CD14-positive monocyte (primary cell): ENCODE measurements around the gene ZNF296. TPM values are rescaled to one million over a fixed set of nuclear protein-coding genes. Genes with fewer than 3 reads are reported as not detected.

Source experiments
- DNase-seq, 3 donors: peaks; one replicate each; pipeline ENCODE4 v3.0.0-alpha.2; 2011 to 2022
- H2AFZ ChIP-seq: 2 replicates; pipeline ENCODE4 v1.6.0; 2012; ENCODE audit warnings: mild to moderate bottlenecking, low read depth, low read length, inconsistent platforms; ENCODE audit not compliant: insufficient read depth, poor library complexity, severe bottlenecking
- H3K27ac ChIP-seq, 2 donors: 1 replicate in 1 of 2; 2 replicates in 1 of 2; pipeline ENCODE4 v1.5.1; 2012 to 2013; ENCODE audit warnings: low read length in 2 of 2, control low read depth in 1 of 2, inconsistent platforms in 1 of 2, low read depth in 1 of 2, mild to moderate bottlenecking in 1 of 2
- H3K27me3 ChIP-seq, 2 donors: one replicate each; pipeline versions ENCODE4 v1.6.0 to v1.6.1; 2011 to 2013; ENCODE audit warnings: low read length in 2 of 2; ENCODE audit not compliant: control insufficient read depth in 2 of 2, insufficient read depth in 2 of 2
- H3K36me3 ChIP-seq, 2 donors: replicated peaks in 1 of 2; 1 replicate in 1 of 2; 2 replicates in 1 of 2; pipeline versions ENCODE4 v1.5.1 to v1.6.1; 2012 to 2013; ENCODE audit warnings: low read length in 2 of 2, control low read depth in 1 of 2, inconsistent platforms in 1 of 2, mild to moderate bottlenecking in 1 of 2; ENCODE audit not compliant: insufficient read depth in 2 of 2, control insufficient read depth in 1 of 2
- H3K4me1 ChIP-seq, 2 donors: 1 replicate in 1 of 2; 2 replicates in 1 of 2; pipeline versions ENCODE4 v1.5.1 to v1.6.1; 2012 to 2013; ENCODE audit warnings: low read length in 2 of 2, control low read depth in 1 of 2, inconsistent platforms in 1 of 2, mild to moderate bottlenecking in 1 of 2, moderate library complexity in 1 of 2; ENCODE audit not compliant: insufficient read depth in 2 of 2, control insufficient read depth in 1 of 2
- H3K4me2 ChIP-seq: replicated peaks from 2 replicates; pipeline ENCODE3; 2012; ENCODE audit warnings: low read length, moderate library complexity, mild to moderate bottlenecking; ENCODE audit not compliant: poor library complexity, severe bottlenecking; ENCODE audit errors: extremely low read depth
- H3K4me3 ChIP-seq, 3 experiments: fragments of 200-600 bp in 1 of 3; sonication (generic) in 1 of 3; replicated peaks in 1 of 3; 1 replicate in 2 of 3; 2 replicates in 1 of 3; pipeline ENCODE4 v1.5.1; 2011 to 2013; ENCODE audit warnings: low read length in 3 of 3, mild to moderate bottlenecking in 3 of 3, control low read depth in 2 of 3, low read depth in 2 of 3, inconsistent platforms in 1 of 3, moderate library complexity in 1 of 3
- H3K79me2 ChIP-seq: 2 replicates; pipeline ENCODE4 v1.6.0; 2012; ENCODE audit warnings: mild to moderate bottlenecking, control low read depth, inconsistent platforms, low read length, moderate library complexity; ENCODE audit not compliant: insufficient read depth
- H3K9ac ChIP-seq: 2 replicates; pipeline ENCODE4 v1.6.0; 2017; ENCODE audit warnings: low read length, mild to moderate bottlenecking; ENCODE audit not compliant: insufficient read depth, poor library complexity, severe bottlenecking
- H3K9me3 ChIP-seq, 2 donors: replicated peaks in 1 of 2; 1 replicate in 1 of 2; 2 replicates in 1 of 2; pipeline versions ENCODE4 v1.5.1 to v1.6.1; 2012 to 2013; ENCODE audit warnings: low read length in 2 of 2, control low read depth in 1 of 2; ENCODE audit not compliant: control insufficient read depth in 1 of 2, insufficient read depth in 1 of 2
- H4K20me1 ChIP-seq: 2 replicates; pipeline ENCODE4 v1.6.0; 2012; ENCODE audit warnings: mild to moderate bottlenecking, low read length, control low read depth, moderate library complexity; ENCODE audit not compliant: insufficient read depth
- H3K27ac Mint-ChIP-seq, 7 donors: one replicate each; pipeline ENCODE4 v1.8.0; 2020; ENCODE audit warnings: mild to moderate bottlenecking in 7 of 7, mixed read lengths in 7 of 7, moderate library complexity in 6 of 7, inconsistent platforms in 2 of 7
- H3K27me3 Mint-ChIP-seq, 3 donors: one replicate each; pipeline ENCODE4 v1.8.0; 2021 to 2022; ENCODE audit warnings: low read depth in 3 of 3, mild to moderate bottlenecking in 3 of 3, mixed read lengths in 3 of 3, moderate library complexity in 3 of 3, inconsistent platforms in 1 of 3
- H3K36me3 Mint-ChIP-seq, 2 donors: one replicate each; pipeline ENCODE4 v1.8.0; 2020; ENCODE audit warnings: mixed read lengths in 2 of 2, inconsistent platforms in 1 of 2, mild to moderate bottlenecking in 1 of 2
- H3K4me1 Mint-ChIP-seq: one replicate; pipeline ENCODE4 v1.8.0; 2020; ENCODE audit warnings: mild to moderate bottlenecking, mixed read lengths
- H3K4me3 Mint-ChIP-seq, 2 donors: one replicate each; pipeline ENCODE4 v1.8.0; 2020; ENCODE audit warnings: mild to moderate bottlenecking in 2 of 2, mixed read lengths in 2 of 2, moderate library complexity in 1 of 2
- H3K9me3 Mint-ChIP-seq, 7 donors: one replicate each; pipeline ENCODE4 v1.8.0; 2020 to 2022; ENCODE audit warnings: mixed read lengths in 7 of 7, mild to moderate bottlenecking in 6 of 7, moderate library complexity in 6 of 7, inconsistent platforms in 2 of 7
- CTCF ChIP-seq: fragments of 200-600 bp; IDR thresholded peaks from one replicate; pipeline ENCODE4 v1.8.0; 2022; ENCODE audit warnings: antibody characterized with exemption, mild to moderate bottlenecking
- WGBS: methylation state at CpG from one replicate; pipeline ENCODE4 v1.1.5; 2013; ENCODE audit warnings: missing lambda C conversion rate; ENCODE audit not compliant: insufficient coverage; 5-methylcytosine and 5-hydroxymethylcytosine counted together
- intact Hi-C, 2 donors: fragments of 100-400 bp; cut with micrococcal nuclease; formaldehyde crosslinking; loops; one replicate each; pipeline versions ENCODE4 v1.15.0 to v1.15.1; 2023
- polyA plus RNA-seq, 3 donors: library from polyadenylated mRNA; depleted of rRNA in 1 of 3; unstranded in 2 of 3; stranded (reverse) in 1 of 3; fragments of 300-500 nt in 2 of 3; fragments of >200 nt in 1 of 3; fragmentation: Illumina TruSeq in 2 of 3; gene quantifications; 1 replicate in 2 of 3; 2 replicates in 1 of 3; pipeline ENCODE4 v1.2.3, GENCODE V29; 2012 to 2021

Gene ZNF296
- polyA plus RNA-seq, 3 donors = 3.8 to 7.2 (median 6.5) TPM

- 98% methylated on average over 8 of the region's 8 CpGs for WGBS
- peaks cover 95% of the 10 kb centered on the region for H4K20me1 ChIP-seq
- Mint-ChIP-seq H3K4me3 (no peak overlapping the region), H3K9me3 (no peaks in the 10 kb centered on the region), H3K27me3 (peaks cover 0 to 6% (median 0%) of the 10 kb centered on the region in 3 donors), H3K36me3 (peaks cover 5% of the 10 kb centered on the region in 2 donors), H3K4me1 (peaks cover 41% of the 10 kb centered on the region), H3K27ac (peak overlapping the region in 1 of 7 donors; percentile 21)
- no peaks in the 10 kb centered on the region for H3K27me3 ChIP-seq
- peaks cover 0 to 14% of the 10 kb centered on the region in 2 donors for H3K36me3 ChIP-seq
- H3K27ac ChIP-seq = no peak overlapping the region
- no peak overlapping the region for H3K4me3 ChIP-seq
- peaks cover 91% of the 10 kb centered on the region for H3K79me2 ChIP-seq
- DNase-seq = no peak
- intact Hi-C loops = no loop called here
- H3K4me2 ChIP-seq = no peak overlapping the region
- no peak for TF ChIP-seq CTCF
- no peak overlapping the region for H2AFZ ChIP-seq
- H3K9me3 ChIP-seq = no peaks in the 10 kb centered on the region
- peaks cover 8 to 11% of the 10 kb centered on the region in 2 donors for H3K4me1 ChIP-seq
- H3K9ac ChIP-seq = no peak overlapping the region
Measured at GRCh38 chr19:45101806-45102205, 25.5 kb upstream of the ZNF296 start.

GRCh38 chr19:45100846-45101252, 24.6 kb upstream of the ZNF296 start:
- peaks cover 0 to 6% (median 0%) of the 10 kb centered on the region in 3 donors for H3K27me3 Mint-ChIP-seq

More at GRCh38 chr19:45100846-45101252, 24.6 kb upstream of the ZNF296 start:
- H3K9ac ChIP-seq = no peak overlapping the region
- Mint-ChIP-seq H3K36me3 (peaks cover 5% of the 10 kb centered on the region in 2 donors), H3K4me3 (no peak overlapping the region), H3K4me1 (peaks cover 50% of the 10 kb centered on the region), H3K27ac (peak overlapping the region in 3 of 7 donors; percentile 25 to 68 (median 56)), H3K9me3 (no peaks in the 10 kb centered on the region)
- no peak for DNase-seq
- WGBS = 96% methylated on average over 8 of the region's 8 CpGs
- no peaks in the 10 kb centered on the region for H3K9me3 ChIP-seq
- H2AFZ ChIP-seq = no peak overlapping the region
- intact Hi-C loops = no loop called here
- peaks cover 0 to 14% of the 10 kb centered on the region in 2 donors for H3K36me3 ChIP-seq
- no peak overlapping the region for H3K4me2 ChIP-seq
- peaks cover 8 to 11% of the 10 kb centered on the region in 2 donors for H3K4me1 ChIP-seq
- no peak overlapping the region for H3K27ac ChIP-seq
- H3K4me3 ChIP-seq = no peak overlapping the region
- H3K27me3 ChIP-seq = no peaks in the 10 kb centered on the region
- no peak for TF ChIP-seq CTCF
- peaks cover 96% of the 10 kb centered on the region for H4K20me1 ChIP-seq
- peaks cover 96% of the 10 kb centered on the region for H3K79me2 ChIP-seq
